Aorta (tissue), 5 donors: ENCODE data around the gene ATP11B. TPM values are rescaled to one million over a fixed set of nuclear protein-coding genes. Genes with fewer than 3 reads are reported as not detected.

Experiments
- ATAC-seq: fragments of 200-7000 bp; cut with Tn5 transposase; one replicate; pipeline ENCODE4 v1.9.1; 2022; ENCODE audit warnings: moderate library complexity; ENCODE audit not compliant: low FRiP score
- DNase-seq, 2 donors: peaks; one replicate each; pipeline ENCODE4 v3.0.0-alpha.2; 2020
- H3K27ac ChIP-seq, 2 donors: one replicate each; pipeline ENCODE4 v1.5.1; 2013; ENCODE audit warnings: low read length in 2 of 2, mild to moderate bottlenecking in 2 of 2, moderate library complexity in 2 of 2, control low read depth in 1 of 2, inconsistent platforms in 1 of 2, low read depth in 1 of 2
- H3K27me3 ChIP-seq, 2 donors: one replicate each; pipeline ENCODE4 v1.6.1; 2013; ENCODE audit warnings: control low read depth in 1 of 2, low read length in 1 of 2, mild to moderate bottlenecking in 1 of 2, moderate library complexity in 1 of 2; ENCODE audit not compliant: insufficient read depth in 2 of 2, control insufficient read depth in 1 of 2
- H3K36me3 ChIP-seq, 2 donors: one replicate each; pipeline ENCODE4 v1.6.1; 2013; ENCODE audit warnings: control low read depth in 1 of 2, low read length in 1 of 2, mild to moderate bottlenecking in 1 of 2; ENCODE audit not compliant: insufficient read depth in 2 of 2, control insufficient read depth in 1 of 2
- H3K4me1 ChIP-seq, 2 donors: one replicate each; pipeline ENCODE4 v1.6.1; 2013; ENCODE audit warnings: low read length in 2 of 2, control low read depth in 1 of 2, mild to moderate bottlenecking in 1 of 2, moderate library complexity in 1 of 2; ENCODE audit not compliant: insufficient read depth in 2 of 2, control insufficient read depth in 1 of 2
- H3K4me3 ChIP-seq, 2 donors: one replicate each; pipeline ENCODE4 v1.5.1; 2013; ENCODE audit warnings: low read length in 2 of 2, control low read depth in 1 of 2, mild to moderate bottlenecking in 1 of 2
- H3K9me3 ChIP-seq: one replicate; pipeline ENCODE4 v1.6.1; 2013; ENCODE audit warnings: mild to moderate bottlenecking, low read length; ENCODE audit not compliant: control insufficient read depth
- WGBS, 2 donors: extraction: QIAGEN DNeasy Blood & Tissue Kit; methylation state at CpG; one replicate each; pipeline ENCODE4 v1.1.7; 2013; 5-methylcytosine and 5-hydroxymethylcytosine counted together
- intact Hi-C, 2 donors: fragments of 100-400 bp; cut with DNase I; formaldehyde crosslinking; loops; one replicate each; pipeline versions ENCODE4 v1.14.2 to v1.15.0; 2022
- polyA plus RNA-seq, 2 donors: library from polyadenylated mRNA; stranded (reverse); fragments of 200-250 nt; gene quantifications; one replicate each; pipeline ENCODE4 v1.2.3, GENCODE V29; 2013
- total RNA-seq, 2 donors: library from RNA; stranded (reverse); fragmentation: NEBNext Ultra II Directional; extraction: Animal tissue kit (Norgen Biotek cat#: 25700); gene quantifications; one replicate each; pipeline ENCODE4 v1.2.1, GENCODE V29; 2021
- donor health status: healthy with polysubstance abuse.
- donor health status: Bipolar disorder and iron deficiency.
- donor health status: DM: no; HTN: no; CAD: no.
- donor health status: DM: no; HTN: no; CAD: no.
- donor health status: DM: yes; HTN: yes; CAD: no.

ATP11B gene
- total and polyA plus RNA-seq, 4 donors, result 8.9 to 70.3 (median 37.5) TPM

DNA sequence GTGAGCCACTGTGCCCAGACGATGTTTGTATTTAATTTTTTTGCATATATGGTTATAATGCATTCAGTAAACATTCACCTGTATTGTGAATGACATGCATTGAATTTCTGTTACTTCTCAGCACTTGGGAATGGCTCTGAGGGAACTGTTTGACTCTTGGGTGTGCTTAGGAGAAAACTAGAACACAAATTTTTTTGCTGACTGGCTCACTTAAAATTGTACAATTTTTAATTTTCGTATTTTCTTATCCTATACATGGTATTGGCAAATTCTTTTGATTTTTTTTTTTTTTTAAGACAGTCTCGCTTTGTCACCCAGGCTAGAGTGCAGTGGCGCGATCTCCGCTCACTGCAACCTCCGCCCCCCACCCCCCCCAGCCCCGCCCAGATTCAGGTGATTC, 7.2 kb downstream of the ATP11B start:
- no peaks in the 10 kb centered on the region for H3K9me3 ChIP-seq
- H3K27ac ChIP-seq, result no peak overlapping the region
- intact Hi-C loops, result no loop called here
- no peaks in the 10 kb centered on the region for H3K27me3 ChIP-seq
- no peaks in the 10 kb centered on the region for H3K36me3 ChIP-seq
- no peaks in the 10 kb centered on the region for H3K4me1 ChIP-seq
- DNase-seq, result no peak
- ATAC-seq, result no peak
- H3K4me3 ChIP-seq, result no peak overlapping the region
- 97 to 100% methylated on average over 8 of the region's 8 CpGs for WGBS, 2 donors

DNA sequence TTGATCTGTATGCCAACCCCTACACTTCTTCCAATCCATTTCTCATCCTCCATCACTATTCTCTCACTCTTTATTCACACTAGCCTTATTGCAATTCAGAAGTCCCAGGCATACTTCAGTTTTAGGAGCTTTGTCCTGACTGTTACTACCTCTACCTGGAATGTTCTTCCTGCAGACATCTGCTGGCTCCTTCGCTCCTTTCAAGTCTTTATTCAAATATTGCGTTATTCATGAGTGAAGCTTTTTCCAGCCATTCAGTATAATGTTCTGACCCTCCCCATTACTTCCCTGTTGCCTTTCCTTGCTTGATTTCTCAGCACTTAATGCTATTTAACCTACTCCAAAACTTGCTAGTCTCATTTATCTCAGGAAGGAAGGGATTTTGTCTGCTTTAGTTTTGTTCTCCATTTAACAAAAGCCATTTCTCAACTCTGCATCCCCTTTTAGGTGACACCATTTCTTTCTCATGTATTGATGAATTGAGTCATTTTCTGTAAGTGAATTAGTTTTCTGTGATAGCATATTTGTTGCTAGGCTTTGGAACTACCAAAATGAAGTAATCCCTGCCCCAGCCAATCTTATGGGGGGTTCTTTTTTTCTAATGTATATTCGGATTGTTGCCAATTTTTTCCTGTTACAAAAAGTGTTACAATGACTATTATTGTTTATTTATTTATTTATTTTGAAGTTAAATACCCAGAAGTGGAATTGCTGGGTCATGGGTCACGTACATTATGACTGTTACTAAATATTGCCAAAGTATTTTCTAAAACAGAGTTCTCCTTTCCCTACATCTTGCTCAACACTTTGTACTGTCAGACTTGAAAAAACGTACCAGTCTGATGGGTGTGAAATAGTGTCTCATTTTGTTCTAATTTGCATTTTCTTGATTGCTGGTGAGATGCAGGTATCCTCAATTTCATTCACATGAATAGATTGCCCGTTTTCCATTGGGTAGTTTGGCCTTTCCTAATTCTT, 9.4 kb downstream of the ATP11B start:
- intact Hi-C loops, result no loop called here
- no peaks in the 10 kb centered on the region for H3K36me3 ChIP-seq
- no peak for DNase-seq
- no peak overlapping the region for H3K4me3 ChIP-seq
- H3K27me3 ChIP-seq, result no peaks in the 10 kb centered on the region
- no peak for ATAC-seq
- no peaks in the 10 kb centered on the region for H3K4me1 ChIP-seq
- no peak overlapping the region for H3K27ac ChIP-seq
- H3K9me3 ChIP-seq, result no peaks in the 10 kb centered on the region
- 66 to 74% methylated on average over 6 of the region's 6 CpGs for WGBS, 2 donors

DNA sequence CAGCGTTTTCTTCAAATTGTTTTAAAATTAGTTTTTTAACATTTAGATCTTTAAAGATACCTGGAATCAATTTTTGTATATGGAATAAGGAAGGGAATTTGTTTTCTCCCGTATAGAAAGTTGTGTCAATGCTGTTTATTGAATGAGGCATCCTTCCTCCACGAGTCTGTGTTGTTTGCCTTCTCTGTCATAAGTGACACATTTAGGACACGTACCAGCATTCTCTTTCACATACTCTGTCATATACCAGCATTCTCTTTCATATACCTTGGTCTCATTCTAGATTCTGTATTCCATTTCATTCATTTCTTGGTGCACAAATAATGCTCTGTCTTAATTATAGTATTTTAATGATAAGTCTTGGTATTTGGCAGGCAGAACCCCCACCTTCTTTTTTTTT, 10.3 kb downstream of the ATP11B start:
- intact Hi-C loops, result no loop called here
- no peaks in the 10 kb centered on the region for H3K4me1 ChIP-seq
- no peaks in the 10 kb centered on the region for H3K36me3 ChIP-seq
- H3K4me3 ChIP-seq, result no peak overlapping the region
- no peaks in the 10 kb centered on the region for H3K27me3 ChIP-seq
- ATAC-seq (no peak), DNase-seq (no peak)
- H3K27ac ChIP-seq, result no peak overlapping the region
- 70 to 76% methylated on average over 4 of the region's 4 CpGs for WGBS, 2 donors
- H3K9me3 ChIP-seq, result no peaks in the 10 kb centered on the region

DNA sequence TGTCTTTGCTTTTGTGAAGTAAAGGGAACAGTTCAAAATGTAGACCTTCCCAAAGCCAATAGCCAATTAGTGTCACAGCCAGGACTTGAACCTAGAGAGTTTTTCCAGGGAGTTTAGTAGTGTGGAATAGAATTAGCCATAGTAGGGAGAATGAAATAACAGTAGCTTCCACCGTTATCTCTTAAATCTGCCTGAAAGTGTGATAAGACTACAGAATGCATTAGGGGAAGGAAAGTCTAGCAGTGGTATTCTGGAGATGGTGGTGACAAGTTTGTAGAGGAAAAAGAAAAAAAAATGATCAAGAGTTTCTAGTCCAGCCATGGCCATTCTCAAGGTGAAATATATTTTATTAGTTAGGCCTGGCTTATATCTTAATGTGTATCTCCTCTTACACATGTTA, 13.8 kb downstream of the ATP11B start:
- no peak for DNase-seq

DNA sequence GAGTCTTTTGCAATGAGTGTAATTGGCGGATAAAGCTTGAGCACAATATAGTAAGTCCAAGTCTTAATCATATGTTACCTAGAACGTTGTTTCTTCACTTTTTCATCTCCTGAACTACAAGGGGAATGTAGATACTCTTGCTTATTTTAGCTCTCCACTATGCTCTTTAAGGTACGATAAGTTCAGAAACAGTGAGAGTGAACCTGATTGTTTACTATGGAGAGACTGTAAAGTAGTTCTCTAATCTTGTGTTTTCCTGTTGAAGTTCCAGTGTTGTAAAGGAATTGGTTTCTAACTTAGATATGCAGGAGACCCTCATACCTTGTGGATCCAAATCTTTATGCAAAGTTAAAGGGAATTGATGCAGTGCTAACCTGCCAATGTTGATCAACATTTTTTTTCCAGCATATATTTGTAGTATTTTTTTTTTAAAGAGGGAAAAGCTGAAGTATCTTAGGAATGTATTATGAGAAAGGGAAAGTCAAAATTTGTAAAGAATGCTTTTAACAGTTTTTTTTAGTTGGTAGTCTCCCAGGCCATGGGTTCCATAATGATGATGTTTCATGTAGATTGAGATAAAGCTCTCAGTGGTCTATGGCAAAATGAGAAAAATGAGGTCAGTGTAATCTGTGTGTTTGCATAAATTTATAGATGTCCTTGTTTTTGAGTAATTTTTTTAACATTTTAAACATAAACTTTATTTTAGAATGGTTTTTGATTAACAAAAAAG, 14.9 kb downstream of the ATP11B start:
- no peaks in the 10 kb centered on the region for H3K36me3 ChIP-seq
- intact Hi-C loops, result no loop called here
- no peak for DNase-seq
- H3K4me3 ChIP-seq, result no peak overlapping the region
- peaks cover 0 to 2% of the 10 kb centered on the region in 2 donors for H3K4me1 ChIP-seq
- no peaks in the 10 kb centered on the region for H3K27me3 ChIP-seq
- ATAC-seq, result no peak
- 46 to 51% methylated on average over 3 of the region's 3 CpGs for WGBS, 2 donors
- no peak overlapping the region for H3K27ac ChIP-seq
- no peaks in the 10 kb centered on the region for H3K9me3 ChIP-seq

More for the DNA sequence above, 13.8 kb downstream of the ATP11B start:
- 35 to 41% methylated on average over 1 of the region's 1 CpG for WGBS, 2 donors
- ATAC-seq, result no peak
- no peak overlapping the region for H3K27ac ChIP-seq
- no peaks in the 10 kb centered on the region for H3K27me3 ChIP-seq
- H3K36me3 ChIP-seq, result no peaks in the 10 kb centered on the region
- H3K4me1 ChIP-seq, result peaks cover 0 to 2% of the 10 kb centered on the region in 2 donors
- H3K4me3 ChIP-seq, result no peak overlapping the region
- intact Hi-C loops, result no loop called here
- no peaks in the 10 kb centered on the region for H3K9me3 ChIP-seq

DNA sequence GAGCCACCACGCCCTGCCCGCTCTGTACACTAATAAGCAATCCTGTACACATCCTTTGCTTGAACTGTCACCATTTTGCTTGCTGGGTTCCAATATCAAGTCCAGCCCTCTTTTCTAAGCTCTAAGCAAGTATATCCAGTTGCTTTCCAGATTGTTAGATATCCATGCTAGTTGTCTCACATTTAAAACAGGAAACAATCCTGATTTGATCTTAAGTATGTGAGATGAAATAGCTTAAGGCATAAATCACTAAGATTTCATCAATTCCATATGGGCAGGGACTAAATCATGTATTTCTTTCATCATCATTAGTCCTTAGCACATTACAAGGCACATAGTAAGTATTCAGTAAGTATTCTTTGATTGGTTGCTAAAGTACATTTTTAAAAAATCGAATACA, 16.2 kb downstream of the ATP11B start:
- H3K4me3 ChIP-seq, result no peak overlapping the region
- DNase-seq, result no peak
- no peak overlapping the region for H3K27ac ChIP-seq
- no peaks in the 10 kb centered on the region for H3K9me3 ChIP-seq
- H3K4me1 ChIP-seq, result peaks cover 0 to 2% of the 10 kb centered on the region in 2 donors
- intact Hi-C loops, result no loop called here
- H3K27me3 ChIP-seq, result no peaks in the 10 kb centered on the region
- WGBS, 2 donors, result 95 to 99% methylated on average over 3 of the region's 3 CpGs
- H3K36me3 ChIP-seq, result no peaks in the 10 kb centered on the region
- ATAC-seq, result no peak

DNA sequence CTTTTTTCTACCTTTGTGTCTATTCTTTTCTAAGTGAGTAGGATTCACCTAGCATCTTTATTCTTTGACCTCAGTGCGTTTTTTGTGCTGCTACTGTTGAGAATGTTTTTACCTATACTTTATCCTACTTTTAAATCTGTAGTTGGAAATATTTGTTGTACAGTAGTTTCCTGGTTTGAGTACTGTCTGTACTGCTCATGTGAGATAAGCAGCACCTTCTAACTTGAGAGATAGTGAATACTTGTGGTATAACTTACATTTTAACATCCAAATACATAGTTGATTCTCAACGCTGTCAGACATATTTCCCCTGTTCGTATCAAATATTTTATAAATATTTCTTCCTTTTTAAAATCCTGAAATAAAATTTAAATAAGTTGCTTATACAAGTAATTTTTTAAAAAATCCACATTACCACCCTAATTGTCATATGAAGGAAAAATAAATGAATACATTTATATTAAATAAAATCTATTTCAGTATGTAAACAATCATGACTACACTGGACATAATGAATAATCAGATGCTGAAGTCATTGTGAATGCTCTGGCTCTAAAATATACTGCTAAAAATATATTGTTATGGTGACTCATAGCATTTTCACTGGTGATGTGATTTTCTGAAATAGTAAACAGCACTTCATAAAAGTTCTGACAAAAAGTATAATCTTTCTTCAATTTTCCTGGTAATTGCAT, 17.4 kb downstream of the ATP11B start:
- ATAC-seq, result no peak
- H3K36me3 ChIP-seq, result no peaks in the 10 kb centered on the region
- peaks cover 0 to 2% of the 10 kb centered on the region in 2 donors for H3K4me1 ChIP-seq
- no peaks in the 10 kb centered on the region for H3K27me3 ChIP-seq
- intact Hi-C loops, result no loop called here
- no peak overlapping the region for H3K27ac ChIP-seq
- no peak overlapping the region for H3K4me3 ChIP-seq
- H3K9me3 ChIP-seq, result no peaks in the 10 kb centered on the region
- DNase-seq, result no peak
- 75 to 79% methylated on average over 3 of the region's 3 CpGs for WGBS, 2 donors

DNA sequence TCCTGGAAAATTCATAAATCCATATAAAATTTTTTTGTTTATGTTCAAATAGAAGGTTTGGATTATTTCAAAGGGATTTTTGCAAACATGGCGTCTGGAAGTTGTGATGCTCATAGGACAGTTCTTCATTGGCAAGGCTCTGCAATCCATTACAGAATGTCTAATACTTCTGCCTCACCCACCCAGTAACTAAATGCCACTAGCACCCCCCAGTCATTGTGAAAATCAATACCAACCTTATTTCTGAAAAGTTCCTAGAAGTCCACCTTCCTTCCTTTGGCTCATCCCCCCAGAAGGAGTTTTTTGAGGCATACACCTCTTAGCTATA, 17.9 kb downstream of the ATP11B start:
- Histone ChIP-seq H3K9me3 (no peaks in the 10 kb centered on the region), H3K4me1 (peaks cover 0 to 2% of the 10 kb centered on the region in 2 donors), H3K27ac (no peak overlapping the region), H3K4me3 (no peak overlapping the region), H3K36me3 (no peaks in the 10 kb centered on the region), H3K27me3 (no peaks in the 10 kb centered on the region)
- ATAC-seq (no peak), DNase-seq (no peak)
- intact Hi-C loops, result no loop called here
- WGBS, 2 donors, result 96 to 97% methylated on average over 1 of the region's 1 CpG
